ENCODE measurements around the gene KCNH1.
"Not testable (repeated sequence)": the region's sequence is repeated elsewhere in the genome, so short reads cannot be mapped to it uniquely, and the experiment has no call there.

The KCNH1 gene

DNA sequence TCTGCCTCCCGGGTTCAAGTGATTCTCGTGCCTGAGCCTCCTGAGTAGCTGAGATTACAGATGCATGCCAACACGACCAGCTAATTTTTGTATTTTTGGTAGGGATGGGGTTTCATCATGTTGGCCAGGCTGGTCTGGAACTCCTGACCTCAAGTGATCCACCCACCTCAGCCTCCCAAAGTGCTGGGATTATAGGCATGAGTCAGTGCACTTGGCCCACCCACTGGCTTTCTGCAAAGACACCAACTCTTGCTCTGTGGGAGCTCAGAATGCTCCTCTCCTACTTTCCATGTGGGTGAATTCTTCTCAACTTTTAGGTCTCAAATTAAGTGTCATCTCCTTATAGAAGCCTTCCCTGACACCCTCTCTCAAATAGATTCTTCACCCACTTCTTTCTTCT lies 92.1 kb downstream of the KCNH1 start:
- not testable (repeated sequence) for H3K9ac ChIP-seq (ENCODE audit: low read depth in 1 of 2, low read length in 2 of 2); H3K27ac ChIP-seq (ENCODE audit: low read depth in 2 of 2, low read length in 2 of 2); H3K4me1 ChIP-seq (ENCODE audit: control insufficient read depth in 2 of 2, insufficient read depth in 2 of 2, low read length in 2 of 2); H3K36me3 ChIP-seq (ENCODE audit: control insufficient read depth in 2 of 2, insufficient read depth in 2 of 2, low read length in 2 of 2); H3K27me3 ChIP-seq (ENCODE audit: control insufficient read depth in 2 of 2, insufficient read depth in 2 of 2, low read length in 2 of 2); H3K4me3 ChIP-seq (ENCODE audit: low read length in 2 of 2); H3K9me3 ChIP-seq (ENCODE audit: control insufficient read depth in 2 of 2, low read length in 2 of 2)

DNA sequence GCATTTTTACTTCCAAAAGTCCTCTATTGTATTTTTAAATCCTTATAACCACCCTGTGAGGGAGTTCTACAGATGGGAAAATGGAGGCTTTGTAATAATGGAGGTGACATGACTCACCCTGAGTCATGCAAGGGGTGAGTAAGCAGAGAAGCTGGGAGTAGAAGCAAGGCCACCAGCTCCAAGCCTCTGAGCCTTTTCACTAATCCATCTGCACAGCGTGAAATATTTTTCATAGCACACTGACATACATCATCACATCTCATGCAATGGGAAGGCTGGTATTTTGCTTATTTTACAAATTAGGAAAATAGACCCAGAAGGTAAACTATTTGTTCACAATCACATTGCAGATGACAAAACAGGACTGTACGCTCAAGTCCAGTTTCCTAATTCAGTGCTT lies 96.9 kb downstream of the KCNH1 start:
- no peak overlapping the region for H3K27ac ChIP-seq (ENCODE audit: low read depth in 2 of 2, low read length in 2 of 2)
- no peak overlapping the region for H3K9ac ChIP-seq (ENCODE audit: low read depth in 1 of 2, low read length in 2 of 2)
- H3K4me1 ChIP-seq (ENCODE audit: control insufficient read depth in 2 of 2, insufficient read depth in 2 of 2, low read length in 2 of 2) = no peaks in the 10 kb centered on the region
- H3K4me3 ChIP-seq (ENCODE audit: low read length in 2 of 2) = no peak overlapping the region
- no peaks in the 10 kb centered on the region for H3K27me3 ChIP-seq (ENCODE audit: control insufficient read depth in 2 of 2, insufficient read depth in 2 of 2, low read length in 2 of 2)
- no peaks in the 10 kb centered on the region for H3K36me3 ChIP-seq (ENCODE audit: control insufficient read depth in 2 of 2, insufficient read depth in 2 of 2, low read length in 2 of 2)
- H3K9me3 ChIP-seq (ENCODE audit: control insufficient read depth in 2 of 2, low read length in 2 of 2) = no peaks in the 10 kb centered on the region

DNA sequence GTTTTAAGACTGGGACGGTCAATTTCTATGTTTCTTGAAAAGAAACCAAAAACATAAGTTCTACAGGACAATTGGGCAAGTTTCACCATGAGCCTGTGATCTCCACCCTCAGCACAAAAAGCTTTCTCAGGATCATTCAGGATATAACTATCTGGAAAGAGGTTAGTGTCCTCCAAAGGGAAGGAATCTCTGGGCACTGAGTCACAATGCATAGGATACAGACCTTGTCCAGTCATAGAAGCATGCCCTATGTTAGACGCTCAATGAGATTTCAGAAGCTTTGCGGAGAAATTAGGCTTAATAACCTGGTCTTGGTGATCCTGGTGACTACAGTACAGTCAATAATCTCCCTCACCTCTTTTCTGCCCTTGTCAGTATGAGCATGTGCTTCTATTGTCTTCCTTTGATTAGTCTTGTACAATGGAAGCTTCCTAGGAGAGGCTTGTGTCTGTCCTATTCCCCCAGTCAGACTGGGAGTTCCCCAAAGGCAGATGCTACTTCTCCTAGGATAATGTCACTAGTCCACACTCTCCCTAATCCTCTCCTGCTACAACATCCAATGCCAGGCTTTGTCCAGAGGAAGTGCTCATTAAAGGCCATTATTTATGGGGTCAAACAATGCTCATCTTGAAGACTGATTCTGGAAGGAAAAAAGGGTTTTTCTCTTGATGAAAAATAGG lies 97.4 kb downstream of the KCNH1 start:
- H3K9ac ChIP-seq (ENCODE audit: low read depth in 1 of 2, low read length in 2 of 2) = no peak overlapping the region
- H3K36me3 ChIP-seq (ENCODE audit: control insufficient read depth in 2 of 2, insufficient read depth in 2 of 2, low read length in 2 of 2) = no peaks in the 10 kb centered on the region
- H3K9me3 ChIP-seq (ENCODE audit: control insufficient read depth in 2 of 2, low read length in 2 of 2) = no peaks in the 10 kb centered on the region
- H3K27me3 ChIP-seq (ENCODE audit: control insufficient read depth in 2 of 2, insufficient read depth in 2 of 2, low read length in 2 of 2) = no peaks in the 10 kb centered on the region
- H3K4me3 ChIP-seq (ENCODE audit: low read length in 2 of 2) = no peak overlapping the region
- H3K4me1 ChIP-seq (ENCODE audit: control insufficient read depth in 2 of 2, insufficient read depth in 2 of 2, low read length in 2 of 2) = no peaks in the 10 kb centered on the region
- H3K27ac ChIP-seq (ENCODE audit: low read depth in 2 of 2, low read length in 2 of 2) = no peak overlapping the region

DNA sequence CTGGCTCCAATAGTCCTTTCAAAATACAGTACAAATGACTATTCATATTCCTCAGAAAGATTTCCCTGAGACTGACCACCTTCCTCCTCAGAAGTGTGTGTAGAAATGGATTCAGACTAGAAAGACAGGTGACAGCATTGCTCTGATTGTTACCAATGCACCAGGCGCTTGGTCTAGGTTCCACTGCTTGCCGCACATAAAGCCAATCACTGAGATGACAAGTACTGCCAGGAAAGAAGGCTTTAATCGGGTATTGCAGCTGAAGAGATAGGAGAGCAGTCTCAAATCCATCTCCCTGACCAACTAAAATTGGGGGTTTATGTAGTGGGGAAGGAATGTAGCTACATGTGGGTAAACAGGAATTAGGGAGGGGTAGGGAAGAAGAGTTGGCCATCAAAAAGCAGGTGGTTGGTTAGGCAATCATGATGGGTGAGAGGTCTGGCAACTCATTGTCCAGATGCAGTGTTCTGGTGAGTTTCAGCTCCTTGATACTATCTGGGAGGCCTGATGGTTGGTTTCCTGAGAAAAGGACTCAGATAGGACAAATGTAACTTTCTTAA lies 98.0 kb downstream of the KCNH1 start:
- Histone ChIP-seq H3K9me3 (ENCODE audit: control insufficient read depth in 2 of 2, low read length in 2 of 2) (no peaks in the 10 kb centered on the region), H3K9ac (ENCODE audit: low read depth in 1 of 2, low read length in 2 of 2) (no peak overlapping the region), H3K27me3 (ENCODE audit: control insufficient read depth in 2 of 2, insufficient read depth in 2 of 2, low read length in 2 of 2) (no peaks in the 10 kb centered on the region), H3K27ac (ENCODE audit: low read depth in 2 of 2, low read length in 2 of 2) (no peak overlapping the region), H3K4me3 (ENCODE audit: low read length in 2 of 2) (no peak overlapping the region), H3K36me3 (ENCODE audit: control insufficient read depth in 2 of 2, insufficient read depth in 2 of 2, low read length in 2 of 2) (no peaks in the 10 kb centered on the region), H3K4me1 (ENCODE audit: control insufficient read depth in 2 of 2, insufficient read depth in 2 of 2, low read length in 2 of 2) (no peaks in the 10 kb centered on the region)

DNA sequence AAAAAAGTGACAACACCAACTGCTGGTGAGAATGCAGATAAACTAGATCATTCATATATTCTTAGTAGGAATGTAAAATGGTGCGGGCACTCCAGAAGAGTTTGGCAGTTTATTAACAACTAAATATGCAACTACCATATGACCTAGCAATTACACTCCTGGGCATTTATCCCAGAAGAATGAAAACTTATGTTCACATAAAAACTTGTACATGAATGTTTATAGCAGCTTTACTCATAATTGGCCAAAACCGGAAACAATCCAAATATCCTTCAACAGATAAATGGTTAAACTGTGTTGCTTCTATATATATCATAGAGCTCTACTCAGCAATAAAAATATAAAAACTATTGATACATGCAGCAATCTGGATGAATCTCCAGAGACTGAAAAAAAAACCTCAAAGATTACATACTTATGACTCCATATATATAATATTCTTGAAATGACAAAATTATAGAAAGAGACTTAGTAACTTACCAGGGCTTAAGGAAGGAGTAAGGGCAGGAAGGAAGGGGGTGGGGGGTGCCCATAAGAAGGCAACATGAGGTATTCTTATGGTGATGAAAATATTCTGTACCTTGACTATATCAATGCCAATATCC lies 99.9 kb downstream of the KCNH1 start:
- Histone ChIP-seq H3K27ac (ENCODE audit: low read depth in 2 of 2, low read length in 2 of 2) (no peak overlapping the region), H3K4me3 (ENCODE audit: low read length in 2 of 2) (no peak overlapping the region), H3K4me1 (ENCODE audit: control insufficient read depth in 2 of 2, insufficient read depth in 2 of 2, low read length in 2 of 2) (no peaks in the 10 kb centered on the region), H3K36me3 (ENCODE audit: control insufficient read depth in 2 of 2, insufficient read depth in 2 of 2, low read length in 2 of 2) (no peaks in the 10 kb centered on the region), H3K9ac (ENCODE audit: low read depth in 1 of 2, low read length in 2 of 2) (no peak overlapping the region), H3K9me3 (ENCODE audit: control insufficient read depth in 2 of 2, low read length in 2 of 2) (no peaks in the 10 kb centered on the region), H3K27me3 (ENCODE audit: control insufficient read depth in 2 of 2, insufficient read depth in 2 of 2, low read length in 2 of 2) (no peaks in the 10 kb centered on the region)

DNA sequence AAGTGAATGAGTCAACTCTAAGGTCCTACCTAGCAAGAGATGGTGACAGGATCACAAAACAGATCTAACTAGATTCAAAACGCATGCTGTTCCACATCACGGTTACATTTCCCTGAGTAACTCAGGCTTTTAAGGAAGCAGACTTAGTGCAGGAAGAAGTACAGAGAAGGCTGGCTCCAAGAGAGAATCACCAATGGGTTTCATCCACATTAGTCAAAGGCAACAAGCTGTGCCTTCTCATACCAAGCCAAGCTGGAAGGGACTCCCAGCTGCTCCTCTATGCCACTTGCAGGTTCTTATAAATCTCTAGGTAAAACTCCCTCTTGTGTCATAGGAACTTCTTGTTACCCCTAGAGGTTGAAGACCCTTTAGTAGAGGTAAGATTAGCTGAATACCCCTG lies 109.0 kb downstream of the KCNH1 start:
- no peak overlapping the region for H3K9ac ChIP-seq (ENCODE audit: low read depth in 1 of 2, low read length in 2 of 2)
- no peak overlapping the region for H3K4me3 ChIP-seq (ENCODE audit: low read length in 2 of 2)
- no peaks in the 10 kb centered on the region for H3K27me3 ChIP-seq (ENCODE audit: control insufficient read depth in 2 of 2, insufficient read depth in 2 of 2, low read length in 2 of 2)
- H3K4me1 ChIP-seq (ENCODE audit: control insufficient read depth in 2 of 2, insufficient read depth in 2 of 2, low read length in 2 of 2) = no peaks in the 10 kb centered on the region
- no peaks in the 10 kb centered on the region for H3K36me3 ChIP-seq (ENCODE audit: control insufficient read depth in 2 of 2, insufficient read depth in 2 of 2, low read length in 2 of 2)
- no peaks in the 10 kb centered on the region for H3K9me3 ChIP-seq (ENCODE audit: control insufficient read depth in 2 of 2, low read length in 2 of 2)
- no peak overlapping the region for H3K27ac ChIP-seq (ENCODE audit: low read depth in 2 of 2, low read length in 2 of 2)

DNA sequence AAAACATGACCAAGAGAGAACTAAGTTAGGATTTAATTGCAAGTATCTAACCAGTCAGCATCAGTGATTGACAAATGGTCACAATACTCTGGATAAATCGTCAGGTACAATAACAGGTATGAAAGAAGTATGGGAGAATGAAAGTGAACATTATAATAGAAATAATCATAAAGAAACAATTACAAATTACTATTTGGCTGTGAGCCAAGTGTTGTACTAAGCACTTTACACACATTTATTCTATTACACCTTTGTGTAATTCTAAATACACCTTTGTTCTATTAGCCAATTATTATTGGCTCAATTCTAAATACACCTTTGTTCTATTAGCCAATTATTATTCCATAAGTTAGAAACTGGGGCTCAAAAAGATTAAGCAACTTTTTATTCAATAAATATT lies 114.7 kb downstream of the KCNH1 start:
- H3K27ac ChIP-seq (ENCODE audit: low read depth in 2 of 2, low read length in 2 of 2) = no peak overlapping the region
- no peak overlapping the region for H3K4me3 ChIP-seq (ENCODE audit: low read length in 2 of 2)
- H3K27me3 ChIP-seq (ENCODE audit: control insufficient read depth in 2 of 2, insufficient read depth in 2 of 2, low read length in 2 of 2) = no peaks in the 10 kb centered on the region
- H3K4me1 ChIP-seq (ENCODE audit: control insufficient read depth in 2 of 2, insufficient read depth in 2 of 2, low read length in 2 of 2) = no peaks in the 10 kb centered on the region
- no peaks in the 10 kb centered on the region for H3K36me3 ChIP-seq (ENCODE audit: control insufficient read depth in 2 of 2, insufficient read depth in 2 of 2, low read length in 2 of 2)
- H3K9ac ChIP-seq (ENCODE audit: low read depth in 1 of 2, low read length in 2 of 2) = no peak overlapping the region
- no peaks in the 10 kb centered on the region for H3K9me3 ChIP-seq (ENCODE audit: control insufficient read depth in 2 of 2, low read length in 2 of 2)

DNA sequence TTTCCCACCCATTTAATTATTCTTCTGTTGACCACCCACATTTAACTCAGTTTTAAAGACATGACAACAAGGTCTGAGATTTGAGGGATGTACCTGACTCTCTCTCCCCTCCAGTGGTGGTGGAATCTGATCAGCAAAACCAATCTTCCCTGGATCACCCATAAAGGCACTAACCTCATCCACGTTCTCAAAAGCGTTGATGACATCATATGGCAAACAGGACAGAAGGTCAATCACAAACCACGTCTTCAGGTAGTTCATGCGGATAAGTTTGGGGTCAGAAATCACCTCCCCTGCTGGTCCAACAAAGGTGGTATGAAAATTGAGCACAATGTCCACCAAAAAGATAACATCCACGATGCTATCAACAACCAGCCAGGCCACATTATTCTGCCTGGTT lies 115.3 kb downstream of the KCNH1 start:
- H3K9me3 ChIP-seq (ENCODE audit: control insufficient read depth in 2 of 2, low read length in 2 of 2) = no peaks in the 10 kb centered on the region

DNA sequence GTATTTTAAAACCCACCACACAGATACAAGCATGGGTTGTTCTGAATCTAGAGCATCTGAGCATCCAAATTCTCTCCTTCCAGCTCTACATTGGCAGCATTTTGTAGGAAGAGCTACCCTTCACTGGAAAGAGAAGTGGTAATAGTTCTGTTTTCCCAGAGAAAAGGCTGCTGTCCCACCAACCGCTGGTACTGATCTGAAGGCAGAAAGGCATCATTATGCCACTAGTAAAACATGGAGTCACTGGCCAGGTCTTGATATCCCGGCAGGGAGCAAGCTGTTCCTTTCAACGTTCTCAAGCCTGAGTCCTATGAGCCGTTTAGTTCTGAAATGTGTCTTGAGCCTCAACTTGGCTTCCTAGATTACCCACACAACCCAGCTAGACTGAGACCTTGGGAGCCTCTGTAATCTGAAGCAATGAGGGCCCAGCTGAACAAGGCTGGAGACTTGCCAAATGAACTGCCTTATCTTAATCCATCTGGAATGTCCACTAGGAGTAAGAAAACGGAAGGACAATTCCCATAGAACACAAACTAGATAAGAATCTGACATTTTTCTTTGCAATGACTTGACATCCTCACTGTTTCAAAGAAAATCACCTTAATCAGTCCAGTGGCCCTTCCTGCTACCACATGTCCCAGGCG lies 116.8 kb downstream of the KCNH1 start:
- H3K27ac ChIP-seq (ENCODE audit: low read depth in 2 of 2, low read length in 2 of 2) = no peak overlapping the region
- H3K9me3 ChIP-seq (ENCODE audit: control insufficient read depth in 2 of 2, low read length in 2 of 2) = no peaks in the 10 kb centered on the region
- no peak overlapping the region for H3K9ac ChIP-seq (ENCODE audit: low read depth in 1 of 2, low read length in 2 of 2)
- H3K4me3 ChIP-seq (ENCODE audit: low read length in 2 of 2) = no peak overlapping the region
- no peaks in the 10 kb centered on the region for H3K36me3 ChIP-seq (ENCODE audit: control insufficient read depth in 2 of 2, insufficient read depth in 2 of 2, low read length in 2 of 2)
- no peaks in the 10 kb centered on the region for H3K4me1 ChIP-seq (ENCODE audit: control insufficient read depth in 2 of 2, insufficient read depth in 2 of 2, low read length in 2 of 2)
- no peaks in the 10 kb centered on the region for H3K27me3 ChIP-seq (ENCODE audit: control insufficient read depth in 2 of 2, insufficient read depth in 2 of 2, low read length in 2 of 2)

More for the DNA sequence above, 115.3 kb downstream of the KCNH1 start:
- H3K27me3 ChIP-seq (ENCODE audit: control insufficient read depth in 2 of 2, insufficient read depth in 2 of 2, low read length in 2 of 2) = no peaks in the 10 kb centered on the region
- no peaks in the 10 kb centered on the region for H3K36me3 ChIP-seq (ENCODE audit: control insufficient read depth in 2 of 2, insufficient read depth in 2 of 2, low read length in 2 of 2)
- no peak overlapping the region for H3K9ac ChIP-seq (ENCODE audit: low read depth in 1 of 2, low read length in 2 of 2)
- no peak overlapping the region for H3K27ac ChIP-seq (ENCODE audit: low read depth in 2 of 2, low read length in 2 of 2)
- H3K4me1 ChIP-seq (ENCODE audit: control insufficient read depth in 2 of 2, insufficient read depth in 2 of 2, low read length in 2 of 2) = no peaks in the 10 kb centered on the region
- no peak overlapping the region for H3K4me3 ChIP-seq (ENCODE audit: low read length in 2 of 2)

DNA sequence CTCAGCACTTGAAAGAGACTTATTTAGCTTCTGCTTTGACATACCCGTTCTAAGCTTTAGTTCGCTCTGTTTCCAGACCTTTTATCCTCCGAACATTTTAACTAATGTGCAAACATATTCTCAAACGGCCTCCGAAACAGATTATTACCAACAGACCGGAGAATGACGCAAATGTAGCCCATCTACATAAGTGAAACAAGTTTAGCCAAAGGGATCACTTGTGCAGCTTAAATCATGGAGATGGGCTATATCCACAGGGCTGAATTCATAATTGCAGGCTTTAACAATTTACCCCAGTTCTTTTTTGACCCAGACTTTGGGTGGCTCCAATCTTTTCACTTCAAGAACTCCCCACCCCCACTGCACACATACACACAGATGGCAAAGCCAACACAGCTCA lies 119.7 kb downstream of the KCNH1 start:
- Histone ChIP-seq H3K27ac (ENCODE audit: low read depth in 2 of 2, low read length in 2 of 2) (no peak overlapping the region), H3K4me1 (ENCODE audit: control insufficient read depth in 2 of 2, insufficient read depth in 2 of 2, low read length in 2 of 2) (no peaks in the 10 kb centered on the region), H3K27me3 (ENCODE audit: control insufficient read depth in 2 of 2, insufficient read depth in 2 of 2, low read length in 2 of 2) (no peaks in the 10 kb centered on the region), H3K9me3 (ENCODE audit: control insufficient read depth in 2 of 2, low read length in 2 of 2) (no peaks in the 10 kb centered on the region), H3K36me3 (ENCODE audit: control insufficient read depth in 2 of 2, insufficient read depth in 2 of 2, low read length in 2 of 2) (no peaks in the 10 kb centered on the region), H3K4me3 (ENCODE audit: low read length in 2 of 2) (no peak overlapping the region), H3K9ac (ENCODE audit: low read depth in 1 of 2, low read length in 2 of 2) (no peak overlapping the region)

Data from mucosa of rectum (tissue), 2 donors.